Calu3 (cell line): ENCODE measurements around the gene FCER1G. TPM values are rescaled to one million over a fixed set of nuclear protein-coding genes. Genes with fewer than 3 reads are reported as not detected.

ENCODE experiments used
- BruUV-seq: library from RNA; stranded (reverse); fragments of 400-500 nt; replicated peaks from 2 replicates; lab custom pipeline; 2021; lab: Mats Ljungman, UMichigan
- CTCF ChIA-PET: fragments of 300-600 bp; sonication (Branson Sonifier 250); formaldehyde crosslinking; loops from one replicate; lab custom pipeline; 2022; ENCODE audit warnings: antibody characterized with exemption; lab: Charles Lee
- DNase-seq: peaks from one replicate; pipeline ENCODE4 v3.0.0; 2022
- H3K27ac Mint-ChIP-seq: one replicate; pipeline ENCODE4 v1.8.0; 2022; ENCODE audit warnings: mixed read lengths; ENCODE audit not compliant: unreplicated experiment
- H3K27me3 Mint-ChIP-seq: one replicate; pipeline ENCODE4 v1.8.0; 2022; ENCODE audit warnings: mixed read lengths; ENCODE audit not compliant: unreplicated experiment
- H3K36me3 Mint-ChIP-seq: one replicate; pipeline ENCODE4 v1.8.0; 2022; ENCODE audit warnings: mild to moderate bottlenecking, moderate library complexity, mixed read lengths; ENCODE audit not compliant: insufficient read depth, unreplicated experiment
- H3K4me1 Mint-ChIP-seq: one replicate; pipeline ENCODE4 v1.8.0; 2022; ENCODE audit warnings: mild to moderate bottlenecking, low read depth, mixed read lengths; ENCODE audit not compliant: unreplicated experiment
- H3K4me3 Mint-ChIP-seq: one replicate; pipeline ENCODE4 v1.8.0; 2022; ENCODE audit warnings: mild to moderate bottlenecking, low read depth, moderate library complexity, mixed read lengths; ENCODE audit not compliant: unreplicated experiment
- H3K9me3 Mint-ChIP-seq: one replicate; pipeline ENCODE4 v1.8.0; 2022; ENCODE audit warnings: low read depth, mixed read lengths; ENCODE audit not compliant: unreplicated experiment
- intact Hi-C: fragments of 100-400 bp; cut with micrococcal nuclease; formaldehyde crosslinking; loops from one replicate; pipeline ENCODE4 v1.10.0; 2022; ENCODE audit not compliant: unreplicated experiment
- total RNA-seq: library from RNA; stranded (reverse); gene quantifications from 2 replicates; pipeline ENCODE4 v1.2.3, GENCODE V29; 2022
- TF ChIP-seq, protein P1 (sequence below): fragments of 200-600 bp; IDR thresholded peaks from one replicate; pipeline ENCODE4 v1.8.0; 2022; ENCODE audit warnings: antibody characterized with exemption; ENCODE audit not compliant: unreplicated experiment

Gene FCER1G
- total RNA-seq, 1 experiment from 2014 or later, result not detected

DNA sequence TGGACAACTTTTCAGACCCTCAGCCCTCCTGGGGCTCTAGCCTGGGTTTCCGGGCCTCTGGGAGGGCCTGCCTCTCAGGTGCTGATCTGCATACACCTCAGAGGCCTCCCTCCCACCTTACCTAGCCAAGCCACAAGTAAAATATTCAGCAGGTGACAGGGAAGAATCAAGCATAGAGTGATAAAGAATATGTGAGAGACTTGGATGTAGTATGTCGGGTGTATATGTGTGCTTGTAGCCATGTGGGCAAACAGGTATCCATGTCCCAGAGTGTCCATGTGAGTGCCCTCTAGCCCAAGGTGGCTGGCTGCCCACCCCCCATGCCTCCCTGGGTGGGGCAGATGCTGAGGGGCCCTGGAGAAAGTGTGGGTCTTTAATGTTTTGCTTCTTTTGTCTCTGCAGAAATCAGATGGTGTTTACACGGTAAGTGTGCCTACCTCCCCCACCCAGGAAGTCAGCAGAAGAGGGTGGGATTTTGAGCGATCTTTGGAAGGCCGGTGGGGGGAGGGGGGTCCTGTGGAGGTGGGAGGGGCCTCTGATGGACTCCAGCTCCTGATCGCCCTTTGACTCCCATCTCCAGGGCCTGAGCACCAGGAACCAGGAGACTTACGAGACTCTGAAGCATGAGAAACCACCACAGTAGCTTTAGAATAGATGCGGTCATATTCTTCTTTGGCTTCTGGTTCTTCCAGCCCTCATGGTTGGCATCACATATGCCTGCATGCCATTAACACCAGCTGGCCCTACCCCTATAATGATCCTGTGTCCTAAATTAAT is 3.4 kb downstream of the FCER1G start:
- Mint-ChIP-seq H3K27ac (no peak overlapping the region), H3K9me3 (no peaks in the 10 kb centered on the region), H3K4me1 (peaks cover 10% of the 10 kb centered on the region), H3K27me3 (peaks cover 43% of the 10 kb centered on the region), H3K4me3 (no peak overlapping the region), H3K36me3 (peaks cover 20% of the 10 kb centered on the region)
- no peak for DNase-seq
- intact Hi-C loops, result no loop called here
- TF ChIP-seq, protein P1, sequence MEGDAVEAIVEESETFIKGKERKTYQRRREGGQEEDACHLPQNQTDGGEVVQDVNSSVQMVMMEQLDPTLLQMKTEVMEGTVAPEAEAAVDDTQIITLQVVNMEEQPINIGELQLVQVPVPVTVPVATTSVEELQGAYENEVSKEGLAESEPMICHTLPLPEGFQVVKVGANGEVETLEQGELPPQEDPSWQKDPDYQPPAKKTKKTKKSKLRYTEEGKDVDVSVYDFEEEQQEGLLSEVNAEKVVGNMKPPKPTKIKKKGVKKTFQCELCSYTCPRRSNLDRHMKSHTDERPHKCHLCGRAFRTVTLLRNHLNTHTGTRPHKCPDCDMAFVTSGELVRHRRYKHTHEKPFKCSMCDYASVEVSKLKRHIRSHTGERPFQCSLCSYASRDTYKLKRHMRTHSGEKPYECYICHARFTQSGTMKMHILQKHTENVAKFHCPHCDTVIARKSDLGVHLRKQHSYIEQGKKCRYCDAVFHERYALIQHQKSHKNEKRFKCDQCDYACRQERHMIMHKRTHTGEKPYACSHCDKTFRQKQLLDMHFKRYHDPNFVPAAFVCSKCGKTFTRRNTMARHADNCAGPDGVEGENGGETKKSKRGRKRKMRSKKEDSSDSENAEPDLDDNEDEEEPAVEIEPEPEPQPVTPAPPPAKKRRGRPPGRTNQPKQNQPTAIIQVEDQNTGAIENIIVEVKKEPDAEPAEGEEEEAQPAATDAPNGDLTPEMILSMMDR, result no peak
- BruUV-seq, result no TSS peak
- CTCF ChIA-PET, result no interaction called here

DNA sequence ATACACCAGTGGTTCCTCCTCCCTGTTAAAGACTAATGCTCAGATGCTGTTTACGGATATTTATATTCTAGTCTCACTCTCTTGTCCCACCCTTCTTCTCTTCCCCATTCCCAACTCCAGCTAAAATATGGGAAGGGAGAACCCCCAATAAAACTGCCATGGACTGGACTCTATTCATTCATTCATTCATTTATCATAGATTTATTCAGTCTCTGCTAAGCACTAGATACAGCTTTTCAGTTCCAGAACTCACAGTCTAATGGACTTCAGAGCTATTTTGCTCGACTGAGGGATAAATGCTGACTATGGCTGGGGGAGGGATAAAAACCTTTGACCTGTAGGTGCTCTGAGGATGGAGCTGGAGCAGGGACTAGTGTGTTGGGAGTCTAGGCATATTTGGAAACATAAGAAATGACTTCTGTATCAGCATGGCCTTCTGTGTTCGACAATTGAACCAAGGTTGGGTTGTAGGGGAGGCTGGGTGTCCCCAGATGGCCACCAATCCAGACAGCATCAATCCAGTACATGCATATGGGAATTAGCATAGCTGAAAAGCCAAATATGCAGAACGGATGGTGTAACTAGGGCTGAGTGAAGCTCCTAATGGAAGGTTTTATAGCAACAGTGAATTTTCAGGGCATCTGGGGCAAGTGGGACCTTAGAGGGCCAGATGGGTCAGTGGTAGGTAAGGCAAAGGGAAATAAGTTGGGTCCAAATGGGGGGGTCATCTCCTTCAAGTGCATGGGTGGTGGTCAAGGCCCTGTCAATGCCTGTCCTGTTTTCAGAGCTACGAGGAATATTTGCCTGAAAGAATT is 4.2 kb downstream of the FCER1G start:
- no peak for DNase-seq
- CTCF ChIA-PET, result no interaction called here
- H3K4me3 Mint-ChIP-seq, result no peak overlapping the region
- TF ChIP-seq, protein P1, result no peak
- no peaks in the 10 kb centered on the region for H3K9me3 Mint-ChIP-seq
- peaks cover 51% of the 10 kb centered on the region for H3K27me3 Mint-ChIP-seq
- H3K27ac Mint-ChIP-seq, result no peak overlapping the region
- H3K36me3 Mint-ChIP-seq, result peaks cover 16% of the 10 kb centered on the region
- intact Hi-C loops, result no loop called here
- BruUV-seq, result no TSS peak
- peaks cover 18% of the 10 kb centered on the region for H3K4me1 Mint-ChIP-seq

DNA sequence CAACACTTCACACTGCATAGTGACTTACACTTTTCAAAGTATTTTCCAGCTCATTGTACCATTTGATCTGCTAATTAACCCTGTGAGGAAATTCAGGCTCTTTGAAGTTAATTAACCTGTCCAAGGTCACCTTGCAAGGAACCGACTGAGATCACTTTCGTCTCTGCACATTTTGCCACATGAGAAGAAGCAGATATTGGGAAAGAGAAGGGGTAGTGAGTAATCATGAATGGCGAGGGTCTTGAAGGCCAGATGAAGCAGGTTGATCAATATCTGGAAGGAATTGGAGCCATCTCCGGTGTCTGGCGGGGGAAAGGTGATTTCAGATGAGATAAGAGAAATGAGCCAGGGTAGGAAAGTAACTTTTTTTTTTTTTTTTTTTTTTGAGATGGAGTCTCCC is 4.9 kb downstream of the FCER1G start:
- intact Hi-C loops, result no loop called here

More for the DNA sequence above, 4.9 kb downstream of the FCER1G start:
- no peak overlapping the region for H3K27ac Mint-ChIP-seq
- H3K4me3 Mint-ChIP-seq, result no peak overlapping the region
- no TSS peak for BruUV-seq
- DNase-seq, result no peak
- CTCF ChIA-PET, result no interaction called here
- H3K4me1 Mint-ChIP-seq, result peaks cover 18% of the 10 kb centered on the region
- H3K9me3 Mint-ChIP-seq, result no peaks in the 10 kb centered on the region
- H3K27me3 Mint-ChIP-seq, result peaks cover 52% of the 10 kb centered on the region
- peaks cover 10% of the 10 kb centered on the region for H3K36me3 Mint-ChIP-seq
- TF ChIP-seq, protein P1, result no peak
